HL-60 (cell line): ENCODE results near the gene PGAM5.

ENCODE experiments used
- GABPA ChIP-seq: IDR thresholded peaks from 2 replicates; pipeline ENCODE4 v1.6.1; 2012; ENCODE audit warnings: low read depth
- POLR2AphosphoS5 ChIP-seq: IDR thresholded peaks from 2 replicates; pipeline ENCODE4 v1.6.1; 2012; ENCODE audit warnings: low read depth
- SPI1 ChIP-seq: IDR thresholded peaks from 2 replicates; pipeline ENCODE4 v1.6.1; 2012; ENCODE audit warnings: low read depth, mild to moderate bottlenecking, borderline replicate concordance
- TF ChIP-seq, protein P1 (sequence below): IDR thresholded peaks from one replicate; pipeline ENCODE4 v1.5.1; 2011; ENCODE audit warnings: low read length, control low read depth, inconsistent platforms; ENCODE audit not compliant: insufficient read depth
- TF ChIP-seq, protein P2 (sequence below): IDR thresholded peaks from 2 replicates; pipeline ENCODE4 v1.6.1; 2012; ENCODE audit warnings: low read depth; ENCODE audit not compliant: insufficient replicate concordance

DNA sequence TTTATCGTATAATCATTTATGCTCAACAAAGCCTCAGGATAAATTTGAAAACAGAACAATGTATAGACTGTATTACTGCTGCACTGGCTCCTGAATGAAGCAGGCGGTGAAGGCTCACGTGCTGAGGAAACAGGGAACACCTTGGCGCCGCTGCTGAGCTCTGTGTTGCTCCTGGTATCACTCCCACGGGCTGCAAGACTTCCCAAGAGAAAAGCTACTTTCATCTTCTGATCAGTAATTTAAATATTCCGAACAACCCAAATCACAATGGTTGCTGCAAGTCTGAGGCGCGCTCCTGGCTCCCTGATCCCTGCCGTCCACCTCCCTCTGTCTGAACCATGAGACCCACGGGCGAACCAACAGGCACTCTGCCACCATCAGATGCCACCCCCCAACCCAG is 15.7 kb downstream of the PGAM5 start:
- TF ChIP-seq, protein P1, sequence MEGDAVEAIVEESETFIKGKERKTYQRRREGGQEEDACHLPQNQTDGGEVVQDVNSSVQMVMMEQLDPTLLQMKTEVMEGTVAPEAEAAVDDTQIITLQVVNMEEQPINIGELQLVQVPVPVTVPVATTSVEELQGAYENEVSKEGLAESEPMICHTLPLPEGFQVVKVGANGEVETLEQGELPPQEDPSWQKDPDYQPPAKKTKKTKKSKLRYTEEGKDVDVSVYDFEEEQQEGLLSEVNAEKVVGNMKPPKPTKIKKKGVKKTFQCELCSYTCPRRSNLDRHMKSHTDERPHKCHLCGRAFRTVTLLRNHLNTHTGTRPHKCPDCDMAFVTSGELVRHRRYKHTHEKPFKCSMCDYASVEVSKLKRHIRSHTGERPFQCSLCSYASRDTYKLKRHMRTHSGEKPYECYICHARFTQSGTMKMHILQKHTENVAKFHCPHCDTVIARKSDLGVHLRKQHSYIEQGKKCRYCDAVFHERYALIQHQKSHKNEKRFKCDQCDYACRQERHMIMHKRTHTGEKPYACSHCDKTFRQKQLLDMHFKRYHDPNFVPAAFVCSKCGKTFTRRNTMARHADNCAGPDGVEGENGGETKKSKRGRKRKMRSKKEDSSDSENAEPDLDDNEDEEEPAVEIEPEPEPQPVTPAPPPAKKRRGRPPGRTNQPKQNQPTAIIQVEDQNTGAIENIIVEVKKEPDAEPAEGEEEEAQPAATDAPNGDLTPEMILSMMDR: no peak
- no peak for TF ChIP-seq POLR2AphosphoS5
- TF ChIP-seq, protein P2, sequence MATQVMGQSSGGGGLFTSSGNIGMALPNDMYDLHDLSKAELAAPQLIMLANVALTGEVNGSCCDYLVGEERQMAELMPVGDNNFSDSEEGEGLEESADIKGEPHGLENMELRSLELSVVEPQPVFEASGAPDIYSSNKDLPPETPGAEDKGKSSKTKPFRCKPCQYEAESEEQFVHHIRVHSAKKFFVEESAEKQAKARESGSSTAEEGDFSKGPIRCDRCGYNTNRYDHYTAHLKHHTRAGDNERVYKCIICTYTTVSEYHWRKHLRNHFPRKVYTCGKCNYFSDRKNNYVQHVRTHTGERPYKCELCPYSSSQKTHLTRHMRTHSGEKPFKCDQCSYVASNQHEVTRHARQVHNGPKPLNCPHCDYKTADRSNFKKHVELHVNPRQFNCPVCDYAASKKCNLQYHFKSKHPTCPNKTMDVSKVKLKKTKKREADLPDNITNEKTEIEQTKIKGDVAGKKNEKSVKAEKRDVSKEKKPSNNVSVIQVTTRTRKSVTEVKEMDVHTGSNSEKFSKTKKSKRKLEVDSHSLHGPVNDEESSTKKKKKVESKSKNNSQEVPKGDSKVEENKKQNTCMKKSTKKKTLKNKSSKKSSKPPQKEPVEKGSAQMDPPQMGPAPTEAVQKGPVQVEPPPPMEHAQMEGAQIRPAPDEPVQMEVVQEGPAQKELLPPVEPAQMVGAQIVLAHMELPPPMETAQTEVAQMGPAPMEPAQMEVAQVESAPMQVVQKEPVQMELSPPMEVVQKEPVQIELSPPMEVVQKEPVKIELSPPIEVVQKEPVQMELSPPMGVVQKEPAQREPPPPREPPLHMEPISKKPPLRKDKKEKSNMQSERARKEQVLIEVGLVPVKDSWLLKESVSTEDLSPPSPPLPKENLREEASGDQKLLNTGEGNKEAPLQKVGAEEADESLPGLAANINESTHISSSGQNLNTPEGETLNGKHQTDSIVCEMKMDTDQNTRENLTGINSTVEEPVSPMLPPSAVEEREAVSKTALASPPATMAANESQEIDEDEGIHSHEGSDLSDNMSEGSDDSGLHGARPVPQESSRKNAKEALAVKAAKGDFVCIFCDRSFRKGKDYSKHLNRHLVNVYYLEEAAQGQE: no peak
- TF ChIP-seq GABPA: no peak
- TF ChIP-seq SPI1: no peak
